HG02840 (cell line): ENCODE results near the gene DPF3.

ENCODE experiments used
- ATAC-seq: cut with Tn5 transposase; IDR thresholded peaks from one replicate; pipeline ENCODE4 v1.9.1; 2021; ENCODE audit warnings: mild to moderate bottlenecking, moderate library complexity, moderate number of reproducible peaks; ENCODE audit not compliant: unreplicated experiment, low FRiP score

Gene DPF3

DNA sequence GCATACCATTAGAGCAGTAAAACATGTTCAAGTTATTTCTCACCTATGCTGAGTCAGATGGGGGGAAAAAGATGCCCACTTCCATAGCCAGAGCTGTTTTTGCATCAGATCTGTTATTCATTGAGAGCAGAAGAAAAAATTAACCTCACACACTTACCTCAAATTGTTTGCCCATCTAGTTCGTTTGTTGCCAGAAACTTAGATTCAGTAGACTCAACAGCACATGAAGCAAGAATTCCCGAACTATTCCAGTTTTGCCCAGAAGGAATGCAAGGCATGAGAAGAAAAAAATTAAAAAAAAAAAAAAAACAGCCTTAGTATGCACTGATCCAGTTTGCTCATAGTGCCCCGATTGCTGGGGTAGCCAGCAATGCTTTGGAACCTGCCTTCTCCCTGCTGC is 12.4 kb upstream of the DPF3 start:
- ATAC-seq, result no peak

- no peak for ATAC-seq
Measured at GRCh38 chr14:72904840-72905561, 11.1 kb upstream of the DPF3 start.

DNA sequence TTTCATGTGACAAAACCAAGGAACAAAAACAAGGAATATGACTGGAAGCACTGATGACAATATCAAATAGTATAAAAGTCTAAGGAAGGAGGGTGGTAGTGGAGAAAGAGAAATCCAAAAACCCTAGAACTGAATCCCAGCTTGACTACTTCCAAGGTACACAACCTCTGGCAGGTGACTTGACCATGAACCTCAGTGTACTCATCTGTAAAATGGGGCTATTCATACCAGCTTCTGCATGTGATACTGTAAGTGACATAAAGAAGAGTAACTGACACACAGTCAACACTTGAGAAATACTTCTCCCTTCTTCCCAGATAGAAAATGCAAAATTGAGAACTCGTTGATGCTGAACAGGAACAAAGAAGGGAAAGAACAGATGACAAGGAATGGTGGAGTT is 10.3 kb upstream of the DPF3 start:
- no peak for ATAC-seq

- ATAC-seq, result no peak
Measured at GRCh38 chr14:72903716-72904115, 9.8 kb upstream of the DPF3 start.

GRCh38 chr14:72902801-72903530 is 9.1 kb upstream of the DPF3 start:
- ATAC-seq, result no peak

DNA sequence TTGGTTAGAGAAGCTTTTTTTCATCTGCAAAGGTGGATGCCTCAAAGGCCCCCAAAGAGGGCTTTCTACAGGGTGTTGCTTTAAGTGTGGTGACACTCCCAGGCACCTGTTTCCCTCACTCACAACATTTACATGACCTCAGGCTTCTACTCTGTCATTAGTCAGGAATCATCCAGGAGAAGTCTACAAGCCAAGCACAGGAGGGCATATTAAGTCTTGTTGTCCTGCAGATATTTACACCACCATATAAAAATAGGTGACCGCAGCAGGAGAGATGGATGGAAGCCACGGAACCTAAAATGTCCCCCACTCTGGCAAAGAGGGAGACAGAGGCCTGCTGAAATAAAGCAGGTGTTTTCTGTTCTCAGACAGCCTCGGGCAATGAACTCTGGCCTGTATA is 7.5 kb upstream of the DPF3 start:
- ATAC-seq, result no peak

- no peak for ATAC-seq
Measured at GRCh38 chr14:72898448-72898847, 4.5 kb upstream of the DPF3 start.

DNA sequence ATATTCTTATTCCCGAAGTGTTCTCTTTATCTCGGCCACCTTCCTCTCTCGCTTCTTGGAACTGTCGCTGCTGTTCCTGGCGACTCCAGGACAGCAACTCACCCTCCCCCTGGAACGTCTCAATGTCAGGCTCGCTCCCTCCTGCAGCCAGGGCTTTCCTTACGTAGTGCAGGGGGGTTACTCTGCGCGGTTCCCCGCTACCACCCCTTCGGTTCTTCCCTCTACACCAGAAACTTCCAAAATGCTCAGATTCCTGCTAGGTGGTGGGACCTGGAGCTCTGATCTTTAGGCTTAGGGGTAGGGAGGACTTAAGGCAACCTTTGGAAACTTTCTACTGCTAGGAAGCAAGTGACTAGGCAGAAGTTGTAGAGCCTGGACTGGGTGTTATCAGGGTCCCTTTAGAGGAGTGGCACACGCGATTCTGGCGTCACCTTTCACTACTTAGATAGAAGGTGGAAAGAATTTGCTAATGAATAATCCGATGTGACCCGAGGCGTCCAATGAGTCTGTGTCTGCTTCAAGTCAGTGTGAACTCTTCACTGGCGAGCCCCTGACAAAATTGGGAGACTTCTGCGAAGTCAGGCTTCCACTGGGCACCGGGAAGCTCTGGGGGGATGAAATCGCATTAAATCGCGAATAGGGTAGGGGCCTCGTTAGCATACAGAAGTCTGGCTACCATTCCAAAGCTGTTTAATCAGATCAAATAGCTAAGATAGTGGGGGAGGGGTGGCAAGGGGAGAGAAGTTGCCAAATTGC is 900 bp upstream of the DPF3 start:
- ATAC-seq, result no peak

GRCh38 chr14:72894323-72894622 is 372 bp upstream of the DPF3 start:
- ATAC-seq, result no peak

DNA sequence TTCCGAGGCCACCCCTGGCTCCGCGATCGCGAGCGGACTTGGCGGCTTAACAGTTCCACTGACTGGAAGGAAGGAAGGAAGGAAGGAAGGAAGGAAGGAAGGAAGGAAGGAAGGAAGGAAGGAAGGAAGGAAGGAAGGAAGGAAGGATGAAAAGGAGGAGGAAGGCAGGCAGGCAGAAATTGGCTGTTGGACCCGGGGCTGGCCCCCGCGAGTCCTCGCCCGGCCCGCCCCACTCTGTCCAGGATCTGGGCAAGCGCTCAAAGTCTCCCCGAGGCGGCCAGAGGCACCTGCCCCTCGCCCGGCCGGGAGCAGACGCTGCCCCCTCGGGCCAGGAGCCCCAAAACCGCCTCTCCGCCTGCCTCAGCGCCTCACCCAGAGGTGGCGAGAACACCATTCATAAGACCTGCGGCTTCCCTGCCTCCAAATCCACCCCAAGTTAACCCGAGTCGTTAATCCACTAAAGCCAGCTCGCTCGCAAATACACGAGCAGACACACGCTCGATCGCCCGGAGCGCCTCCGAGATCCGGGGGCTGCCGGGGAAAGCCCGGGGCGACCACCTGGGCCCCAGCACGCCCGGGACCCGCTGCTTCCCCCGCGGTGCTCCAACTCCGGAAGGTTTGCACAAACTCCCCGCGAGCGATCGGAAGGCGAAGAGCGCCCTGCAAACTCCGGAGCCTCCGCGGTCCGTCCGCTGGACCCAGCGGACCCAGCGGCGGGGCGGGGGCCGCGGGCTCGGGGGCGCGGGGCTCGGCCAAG is 844 bp downstream of the DPF3 start:
- ATAC-seq, result no peak

- no peak for ATAC-seq
Measured at GRCh38 chr14:72892103-72892878, 1.6 kb downstream of the DPF3 start.

GRCh38 chr14:72891666-72892102 is 2.2 kb downstream of the DPF3 start:
- no peak for ATAC-seq

- ATAC-seq, result no peak
Measured at GRCh38 chr14:72889366-72889765, 4.5 kb downstream of the DPF3 start.

DNA sequence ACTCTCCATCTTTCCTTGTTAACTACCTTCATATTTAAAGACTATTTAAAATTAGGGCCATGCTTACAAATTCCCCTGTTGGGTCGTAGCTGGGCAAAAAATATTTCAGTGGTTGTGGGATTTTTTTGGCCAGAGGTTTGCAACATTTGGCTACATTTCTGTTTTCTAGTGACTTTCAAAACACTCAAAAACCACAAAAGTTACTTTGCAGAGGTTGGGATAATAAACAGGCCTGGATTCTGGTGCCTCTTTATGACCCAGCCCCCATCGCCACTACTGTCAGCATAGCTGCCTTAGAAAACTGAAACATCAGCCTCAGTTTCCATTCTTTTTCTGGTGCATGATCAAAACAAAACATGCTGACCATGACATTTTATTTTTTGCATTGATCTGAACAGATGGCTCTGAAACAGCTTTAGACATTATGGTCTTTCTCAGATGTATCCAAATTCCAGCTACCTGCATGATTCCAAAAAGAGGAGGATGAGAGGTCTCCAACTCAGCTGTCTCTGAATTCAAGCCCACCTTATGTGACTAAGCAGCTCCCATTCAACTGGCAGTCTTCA is 5.2 kb downstream of the DPF3 start:
- no peak for ATAC-seq

DNA sequence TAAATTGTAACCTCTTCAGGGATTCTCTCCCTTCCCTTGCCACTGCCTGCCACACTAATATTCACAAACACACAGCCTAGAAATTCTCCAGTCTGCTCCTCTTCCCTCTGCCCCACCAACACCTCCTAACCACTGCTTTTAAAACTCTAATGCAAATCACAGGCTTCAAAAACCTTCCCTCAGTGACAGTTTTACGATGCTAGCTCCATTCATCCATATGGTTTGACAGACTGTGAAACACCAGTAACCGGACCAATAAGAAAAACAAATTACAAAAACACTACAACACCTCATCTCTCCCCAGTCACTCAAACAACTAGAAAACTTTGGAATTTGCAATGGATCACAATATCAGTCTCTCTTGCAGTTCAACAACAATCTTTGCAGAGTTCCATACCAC is 5.7 kb downstream of the DPF3 start:
- ATAC-seq, result no peak

GRCh38 chr14:72887514-72887913 is 6.4 kb downstream of the DPF3 start:
- no peak for ATAC-seq

- ATAC-seq, result no peak
Measured at GRCh38 chr14:72884386-72884785, 9.5 kb downstream of the DPF3 start.

GRCh38 chr14:72883961-72884360 is 9.9 kb downstream of the DPF3 start:
- ATAC-seq, result no peak

- ATAC-seq, result no peak
Measured at GRCh38 chr14:72883109-72883508, 10.8 kb downstream of the DPF3 start.

DNA sequence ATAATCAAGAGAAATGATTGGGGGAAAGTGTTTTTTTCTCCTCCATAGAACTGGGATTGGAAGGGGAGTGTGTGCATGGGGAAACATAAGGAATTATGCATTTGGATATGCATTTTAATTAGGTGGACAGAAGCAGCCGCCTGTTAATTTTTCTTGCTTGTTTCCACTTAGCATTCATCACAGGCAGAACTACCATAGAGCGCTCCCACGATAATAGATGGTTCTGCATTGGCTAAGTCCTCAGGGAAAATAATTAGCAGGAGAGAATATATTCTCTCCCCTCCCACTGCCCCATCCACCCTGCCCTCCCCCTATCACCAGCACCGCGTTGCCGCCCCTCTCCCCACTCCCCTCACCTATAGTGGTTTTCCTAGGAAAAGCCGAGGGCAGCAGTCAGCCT is 11.4 kb downstream of the DPF3 start:
- ATAC-seq, result no peak
